ENCODE measurements around the gene PER2. TPM values are rescaled to one million over a fixed set of nuclear protein-coding genes. Genes with fewer than 3 reads are reported as not detected.

Gene PER2
- total and polyA plus RNA-seq, 2 of the 13 experiments (the other 11 are each of a cell fraction or from before 2014, with no cell fraction given), result 5.1 to 9.4 TPM

GRCh38 chr2:238238766-238239542 is 49.5 kb downstream of the PER2 start (continued):
- TF ChIP-seq PLSCR1 (CRISPR knock-in tag; IDR thresholded peaks at IDR 0.05; ENCODE audit: borderline replicate concordance), result peak; percentile 98
- TF ChIP-seq ATF5 (CRISPR knock-in tag; IDR thresholded peaks at IDR 0.05; ENCODE audit: low read depth), result peak; percentile 96; the same call in 1 of the 2 replicates
- TF ChIP-seq RXRB (CRISPR knock-in tag; IDR thresholded peaks at IDR 0.05; ENCODE audit: borderline replicate concordance), result peak; percentile 62
- TF ChIP-seq, protein P1, sequence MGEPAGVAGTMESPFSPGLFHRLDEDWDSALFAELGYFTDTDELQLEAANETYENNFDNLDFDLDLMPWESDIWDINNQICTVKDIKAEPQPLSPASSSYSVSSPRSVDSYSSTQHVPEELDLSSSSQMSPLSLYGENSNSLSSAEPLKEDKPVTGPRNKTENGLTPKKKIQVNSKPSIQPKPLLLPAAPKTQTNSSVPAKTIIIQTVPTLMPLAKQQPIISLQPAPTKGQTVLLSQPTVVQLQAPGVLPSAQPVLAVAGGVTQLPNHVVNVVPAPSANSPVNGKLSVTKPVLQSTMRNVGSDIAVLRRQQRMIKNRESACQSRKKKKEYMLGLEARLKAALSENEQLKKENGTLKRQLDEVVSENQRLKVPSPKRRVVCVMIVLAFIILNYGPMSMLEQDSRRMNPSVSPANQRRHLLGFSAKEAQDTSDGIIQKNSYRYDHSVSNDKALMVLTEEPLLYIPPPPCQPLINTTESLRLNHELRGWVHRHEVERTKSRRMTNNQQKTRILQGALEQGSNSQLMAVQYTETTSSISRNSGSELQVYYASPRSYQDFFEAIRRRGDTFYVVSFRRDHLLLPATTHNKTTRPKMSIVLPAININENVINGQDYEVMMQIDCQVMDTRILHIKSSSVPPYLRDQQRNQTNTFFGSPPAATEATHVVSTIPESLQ (CRISPR knock-in tag; conservative IDR thresholded peaks at IDR 0.05), result no peak
- TF ChIP-seq MBD4 (IDR thresholded peaks at IDR 0.05; ENCODE audit: borderline replicate concordance, low read length), result no peak
- TF ChIP-seq, protein P2, sequence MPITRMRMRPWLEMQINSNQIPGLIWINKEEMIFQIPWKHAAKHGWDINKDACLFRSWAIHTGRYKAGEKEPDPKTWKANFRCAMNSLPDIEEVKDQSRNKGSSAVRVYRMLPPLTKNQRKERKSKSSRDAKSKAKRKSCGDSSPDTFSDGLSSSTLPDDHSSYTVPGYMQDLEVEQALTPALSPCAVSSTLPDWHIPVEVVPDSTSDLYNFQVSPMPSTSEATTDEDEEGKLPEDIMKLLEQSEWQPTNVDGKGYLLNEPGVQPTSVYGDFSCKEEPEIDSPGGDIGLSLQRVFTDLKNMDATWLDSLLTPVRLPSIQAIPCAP (CRISPR knock-in tag; IDR thresholded peaks at IDR 0.05; ENCODE audit: low read depth), result peak; percentile 72; the same call in 1 of the 2 replicates
- no peak for TF ChIP-seq GATA4 (IDR thresholded peaks at IDR 0.05; ENCODE audit: borderline replicate concordance, low read depth)
- no peak for TF ChIP-seq TCF12 (IDR thresholded peaks at IDR 0.05)
- peak; percentile 64; the same call in 1 of the 2 replicates for TF ChIP-seq TCF12 (CRISPR knock-in tag; IDR thresholded peaks at IDR 0.05)
- TF ChIP-seq IKZF5 (CRISPR knock-in tag; IDR thresholded peaks at IDR 0.05), result peak; percentile 76
- TF ChIP-seq, protein P3, sequence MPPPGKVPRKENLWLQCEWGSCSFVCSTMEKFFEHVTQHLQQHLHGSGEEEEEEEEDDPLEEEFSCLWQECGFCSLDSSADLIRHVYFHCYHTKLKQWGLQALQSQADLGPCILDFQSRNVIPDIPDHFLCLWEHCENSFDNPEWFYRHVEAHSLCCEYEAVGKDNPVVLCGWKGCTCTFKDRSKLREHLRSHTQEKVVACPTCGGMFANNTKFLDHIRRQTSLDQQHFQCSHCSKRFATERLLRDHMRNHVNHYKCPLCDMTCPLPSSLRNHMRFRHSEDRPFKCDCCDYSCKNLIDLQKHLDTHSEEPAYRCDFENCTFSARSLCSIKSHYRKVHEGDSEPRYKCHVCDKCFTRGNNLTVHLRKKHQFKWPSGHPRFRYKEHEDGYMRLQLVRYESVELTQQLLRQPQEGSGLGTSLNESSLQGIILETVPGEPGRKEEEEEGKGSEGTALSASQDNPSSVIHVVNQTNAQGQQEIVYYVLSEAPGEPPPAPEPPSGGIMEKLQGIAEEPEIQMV (CRISPR knock-in tag; IDR thresholded peaks at IDR 0.05; ENCODE audit: low read depth), result peak; percentile 75; the same call in 1 of the 2 replicates
- 0 out of 2 replicates have a peak, but pooled peaks have one; percentile 40 for TF ChIP-seq HMG20A (CRISPR knock-in tag; IDR thresholded peaks at IDR 0.05; ENCODE audit: borderline replicate concordance)
- TF ChIP-seq IKZF1 (IDR thresholded peaks at IDR 0.05), result no peak
- TF ChIP-seq ZNF678 (CRISPR knock-in tag; IDR thresholded peaks at IDR 0.05), result no peak
- 0 out of 2 replicates have a peak, but pooled peaks have one; percentile 79 for TF ChIP-seq ZC3H13 (CRISPR knock-in tag; IDR thresholded peaks at IDR 0.05)
- TF ChIP-seq ZNF331 (CRISPR knock-in tag; IDR thresholded peaks at IDR 0.05), result peak; percentile 86; the same call in 1 of the 2 replicates
- TF ChIP-seq JUN (CRISPR knock-in tag; IDR thresholded peaks at IDR 0.05), result 0 out of 2 replicates have a peak, but pooled peaks have one; percentile 43
- peak; percentile 99 for TF ChIP-seq ZSCAN21 (CRISPR knock-in tag; IDR thresholded peaks at IDR 0.05; ENCODE audit: borderline replicate concordance)
- TF ChIP-seq, protein P4, sequence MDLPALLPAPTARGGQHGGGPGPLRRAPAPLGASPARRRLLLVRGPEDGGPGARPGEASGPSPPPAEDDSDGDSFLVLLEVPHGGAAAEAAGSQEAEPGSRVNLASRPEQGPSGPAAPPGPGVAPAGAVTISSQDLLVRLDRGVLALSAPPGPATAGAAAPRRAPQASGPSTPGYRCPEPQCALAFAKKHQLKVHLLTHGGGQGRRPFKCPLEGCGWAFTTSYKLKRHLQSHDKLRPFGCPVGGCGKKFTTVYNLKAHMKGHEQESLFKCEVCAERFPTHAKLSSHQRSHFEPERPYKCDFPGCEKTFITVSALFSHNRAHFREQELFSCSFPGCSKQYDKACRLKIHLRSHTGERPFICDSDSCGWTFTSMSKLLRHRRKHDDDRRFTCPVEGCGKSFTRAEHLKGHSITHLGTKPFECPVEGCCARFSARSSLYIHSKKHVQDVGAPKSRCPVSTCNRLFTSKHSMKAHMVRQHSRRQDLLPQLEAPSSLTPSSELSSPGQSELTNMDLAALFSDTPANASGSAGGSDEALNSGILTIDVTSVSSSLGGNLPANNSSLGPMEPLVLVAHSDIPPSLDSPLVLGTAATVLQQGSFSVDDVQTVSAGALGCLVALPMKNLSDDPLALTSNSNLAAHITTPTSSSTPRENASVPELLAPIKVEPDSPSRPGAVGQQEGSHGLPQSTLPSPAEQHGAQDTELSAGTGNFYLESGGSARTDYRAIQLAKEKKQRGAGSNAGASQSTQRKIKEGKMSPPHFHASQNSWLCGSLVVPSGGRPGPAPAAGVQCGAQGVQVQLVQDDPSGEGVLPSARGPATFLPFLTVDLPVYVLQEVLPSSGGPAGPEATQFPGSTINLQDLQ (CRISPR knock-in tag; IDR thresholded peaks at IDR 0.05), result peak; percentile 87
